IMR-90 (cell line): ENCODE data around the gene FAM8A1. TPM values are rescaled to one million over a fixed set of nuclear protein-coding genes. Genes with fewer than 3 reads are reported as not detected.

ENCODE experiments used
- ATAC-seq: fragments of 200-7000 bp; cut with Tn5 transposase; 2 replicates; pipeline ENCODE4 v1.9.1; 2020; ENCODE audit warnings: low read depth, mild to moderate bottlenecking, moderate library complexity
- BruUV-seq: library from RNA; stranded (reverse); fragments of 400-500 nt; replicated peaks from 2 replicates; lab custom pipeline; 2021; lab: Mats Ljungman, UMichigan
- CTCF ChIA-PET: fragments of 300-600 bp; formaldehyde crosslinking; extraction: SDS; loops from one replicate; lab custom pipeline; 2021; ENCODE audit warnings: antibody characterized with exemption; lab: Yijun Ruan, JAX
- POLR2A ChIA-PET: fragments of 300-600 bp; sonication (Branson Sonifier 250); formaldehyde crosslinking; loops from one replicate; lab custom pipeline; 2022; ENCODE audit warnings: antibody characterized with exemption; ENCODE audit not compliant: unreplicated experiment; lab: Charles Lee
- DNase-seq: peaks from one replicate; pipeline ENCODE4 v3.0.0; 2013
- H2AFZ ChIP-seq: replicated peaks from 2 replicates; pipeline ENCODE3; 2013; ENCODE audit warnings: low read length, mild to moderate bottlenecking; ENCODE audit not compliant: poor library complexity
- H2AK5ac ChIP-seq: 2 replicates; pipeline ENCODE4 v1.6.1; 2013; ENCODE audit warnings: low read depth, low read length, inconsistent platforms
- H2AK9ac ChIP-seq: replicated peaks from 2 replicates; pipeline ENCODE3; 2013; ENCODE audit warnings: mild to moderate bottlenecking, low read depth, low read length, moderate library complexity; ENCODE audit not compliant: poor library complexity
- H2BK120ac ChIP-seq: 2 replicates; pipeline ENCODE4 v1.6.1; 2013; ENCODE audit warnings: low read depth, low read length, inconsistent platforms
- H2BK15ac ChIP-seq: 3 replicates; pipeline ENCODE4 v1.6.1; 2013; ENCODE audit warnings: low read depth, low read length, inconsistent platforms
- H2BK20ac ChIP-seq: 2 replicates; pipeline ENCODE4 v1.6.1; 2013; ENCODE audit warnings: low read depth, mild to moderate bottlenecking, inconsistent platforms, low read length, moderate library complexity
- H2BK5ac ChIP-seq: 2 replicates; pipeline ENCODE4 v1.6.1; 2013; ENCODE audit warnings: mild to moderate bottlenecking, low read depth, low read length, inconsistent platforms; ENCODE audit not compliant: poor library complexity, severe bottlenecking
- H3K14ac ChIP-seq: replicated peaks from 2 replicates; pipeline ENCODE4 v1.6.1; 2013; ENCODE audit warnings: low read depth, low read length, inconsistent platforms
- H3K18ac ChIP-seq: 2 replicates; pipeline ENCODE4 v1.6.1; 2013; ENCODE audit warnings: low read depth, low read length, control low read depth
- H3K23ac ChIP-seq: 2 replicates; pipeline ENCODE4 v1.6.1; 2013; ENCODE audit warnings: low read depth, low read length, inconsistent platforms
- H3K27ac ChIP-seq: 2 replicates; pipeline ENCODE4 v1.5.1; 2013; ENCODE audit warnings: mild to moderate bottlenecking, control low read depth, low read length; ENCODE audit not compliant: insufficient read depth
- H3K27me3 ChIP-seq: 2 replicates; pipeline ENCODE4 v1.6.1; 2013; ENCODE audit warnings: low read length; ENCODE audit not compliant: control insufficient read depth, insufficient read depth
- H3K36me3 ChIP-seq: 2 replicates; pipeline ENCODE4 v1.6.1; 2013; ENCODE audit warnings: low read length, mixed read lengths; ENCODE audit not compliant: control insufficient read depth, insufficient read depth
- H3K4ac ChIP-seq: 2 replicates; pipeline ENCODE4 v1.6.1; 2013; ENCODE audit warnings: low read depth, low read length, inconsistent platforms
- H3K4me1 ChIP-seq: 2 replicates; pipeline ENCODE4 v1.6.1; 2013; ENCODE audit warnings: low read length, mixed read lengths; ENCODE audit not compliant: control insufficient read depth, insufficient read depth
- H3K4me2 ChIP-seq: 2 replicates; pipeline ENCODE4 v1.6.1; 2013; ENCODE audit warnings: low read depth, mild to moderate bottlenecking, control low read depth, low read length, moderate library complexity
- H3K4me3 ChIP-seq: 2 replicates; pipeline ENCODE4 v1.5.1; 2013; ENCODE audit warnings: low read depth, mild to moderate bottlenecking, control low read depth, low read length, moderate library complexity; ENCODE audit not compliant: insufficient read depth
- H3K56ac ChIP-seq: 2 replicates; pipeline ENCODE4 v1.6.1; 2013; ENCODE audit warnings: low read length, inconsistent platforms; ENCODE audit not compliant: insufficient read depth; ENCODE audit errors: extremely low read depth
- H3K79me1 ChIP-seq, 2 experiments: 2 replicates each; pipeline ENCODE4 v1.6.1; 2013; ENCODE audit warnings: low read length in 2 of 2, inconsistent platforms in 1 of 2, low read depth in 1 of 2
- H3K9ac ChIP-seq: 2 replicates; pipeline ENCODE4 v1.6.1; 2013; ENCODE audit warnings: low read depth, low read length, control low read depth
- H3K9me1 ChIP-seq: 2 replicates; pipeline ENCODE4 v1.6.1; 2013; ENCODE audit warnings: low read length, inconsistent platforms; ENCODE audit not compliant: insufficient read depth
- H3K9me3 ChIP-seq: 2 replicates; pipeline ENCODE4 v1.6.1; 2013; ENCODE audit warnings: low read length; ENCODE audit not compliant: control insufficient read depth, insufficient read depth
- H4K20me1 ChIP-seq: 2 replicates; pipeline ENCODE4 v1.6.1; 2013; ENCODE audit warnings: low read length, inconsistent platforms; ENCODE audit not compliant: insufficient read depth
- H4K5ac ChIP-seq: 2 replicates; pipeline ENCODE4 v1.6.1; 2013; ENCODE audit warnings: mild to moderate bottlenecking, low read depth, low read length, control low read depth
- H4K8ac ChIP-seq, 2 experiments: 2 replicates each; pipeline ENCODE4 v1.6.1; 2013; ENCODE audit warnings: low read depth in 2 of 2, low read length in 2 of 2, control low read depth in 1 of 2, inconsistent platforms in 1 of 2
- H4K91ac ChIP-seq: 2 replicates; pipeline ENCODE4 v1.6.1; 2013; ENCODE audit warnings: low read depth, low read length, inconsistent platforms; ENCODE audit not compliant: insufficient read depth
- CEBPB ChIP-seq: IDR thresholded peaks from 2 replicates; pipeline ENCODE4 v1.6.1; 2012; ENCODE audit warnings: low read depth, low read length, improper control_type of control experiment
- CHD1 ChIP-seq: IDR thresholded peaks from 2 replicates; pipeline ENCODE4 v1.6.1; 2012; ENCODE audit warnings: low read depth, low read length, improper control_type of control experiment
- FOS ChIP-seq: fragments of 150-350 bp; IDR thresholded peaks from 2 replicates; pipeline ENCODE4 v1.6.1; 2016; ENCODE audit warnings: low read depth, low read length
- MAZ ChIP-seq: IDR thresholded peaks from 2 replicates; pipeline ENCODE4 v1.6.1; 2012; ENCODE audit warnings: low read depth, mild to moderate bottlenecking, low read length, improper control_type of control experiment, moderate library complexity, borderline replicate concordance
- RFX5 ChIP-seq: IDR thresholded peaks from 2 replicates; pipeline ENCODE4 v1.8.0; 2012; ENCODE audit warnings: low read depth, mild to moderate bottlenecking, low read length, moderate library complexity
- USF2 ChIP-seq: fragments of 150-350 bp; IDR thresholded peaks from 2 replicates; pipeline ENCODE4 v1.6.1; 2017; ENCODE audit warnings: mild to moderate bottlenecking, antibody characterized with exemption, low read length, low read depth
- WGBS, 2 experiments: methylation state at CpG; one replicate each; pipeline versions ENCODE4 v1.1.5 to v1.1.7; 2013; ENCODE audit warnings: missing lambda C conversion rate in 2 of 2; ENCODE audit not compliant: insufficient read length in 1 of 2; ENCODE audit errors: extremely low coverage in 2 of 2; 5-methylcytosine and 5-hydroxymethylcytosine counted together
- dilution Hi-C: fragments of 300-500 bp; cut with HindIII; formaldehyde crosslinking; loops from one replicate; pipeline ENCODE4 v1.14.3; 2018; ENCODE audit warnings: low sequenced_read_pairs; ENCODE audit not compliant: unreplicated experiment
- in situ Hi-C: fragments of 300-500 bp; cut with MboI; formaldehyde crosslinking; loops from 3 replicates; pipeline ENCODE4 v1.14.3; 2019; ENCODE audit warnings: low sequenced_read_pairs, inconsistent platforms, mixed read lengths
- intact Hi-C: fragments of 100-400 bp; cut with micrococcal nuclease; formaldehyde crosslinking; loops from 2 replicates; pipeline ENCODE4 v1.10.0; 2022
- polyA plus RNA-seq, 3 experiments: library from polyadenylated mRNA; depleted of rRNA; stranded (reverse); fragments of >200 nt; gene quantifications; 2 replicates each; pipeline ENCODE4 v1.2.3, GENCODE V29; 2012; ENCODE audit warnings: low replicate concordance in 1 of 3
- total RNA-seq: library from RNA; depleted of rRNA; stranded (reverse); fragments of >200 nt; gene quantifications from 2 replicates; pipeline ENCODE4 v1.2.3, GENCODE V29; 2012

Gene FAM8A1
- total and polyA plus RNA-seq, 2 of the 4 experiments (the other 2 are of a cell fraction), result 8.1 to 8.2 TPM

GRCh38 chr6:17633465-17634188 is 33.5 kb downstream of the FAM8A1 start:
- dilution Hi-C loops (no loop called here), intact Hi-C loops (no loop called here), in situ Hi-C loops (no loop called here)
- Histone ChIP-seq H2BK5ac (no peak overlapping the region), H3K79me1 (peaks cover 20 to 63% of the 10 kb centered on the region in 2 experiments), H3K27ac (no peak overlapping the region), H3K9ac (no peak overlapping the region), H4K20me1 (peaks cover 5% of the 10 kb centered on the region), H3K4me2 (no peak overlapping the region), H3K56ac (no peak overlapping the region), H3K4me1 (peaks cover 2% of the 10 kb centered on the region; the same call in 1 of the 2 replicates), H3K9me3 (no peaks in the 10 kb centered on the region), H4K91ac (no peak overlapping the region), H3K9me1 (peaks cover 13% of the 10 kb centered on the region), H3K4ac (no peak overlapping the region), H4K8ac (no peak overlapping the region), H2BK15ac (no peak overlapping the region), H3K23ac (no peak overlapping the region), H2AFZ (no peak overlapping the region), H3K14ac (no peak overlapping the region), H3K18ac (no peak overlapping the region), H2AK5ac (no peak overlapping the region), H2AK9ac (no peak overlapping the region), H3K4me3 (no peak overlapping the region), H4K5ac (no peak overlapping the region), H2BK20ac (no peak overlapping the region), H3K36me3 (peaks cover 25% of the 10 kb centered on the region), H2BK120ac (no peak overlapping the region), H3K27me3 (no peaks in the 10 kb centered on the region)
- TF ChIP-seq USF2, result no peak
- no peak for TF ChIP-seq FOS
- TF ChIP-seq MAZ, result no peak
- TF ChIP-seq CHD1, result no peak
- TF ChIP-seq RFX5, result no peak
- TF ChIP-seq CEBPB, result no peak
- POLR2A ChIA-PET, result no interaction called here
- 100% methylated on average over 1 of the region's 2 CpGs; no CpG with 5 or more reads in 1 of the 2 experiments for WGBS, 2 experiments
- no peak for ATAC-seq
- no TSS peak for BruUV-seq
- CTCF ChIA-PET, result no interaction called here
- no peak for DNase-seq
